Immature natural killer cell (primary cell): ENCODE results near the gene HDAC4. TPM values are rescaled to one million over a fixed set of nuclear protein-coding genes. Genes with fewer than 3 reads are reported as not detected.

Source experiments
- DNase-seq, 3 donors: peaks; one replicate each; pipeline ENCODE4 v3.0.0; 2022; ENCODE audit warnings: mixed read lengths in 1 of 3
- H3K27ac Mint-ChIP-seq, 6 donors: one replicate each; pipeline ENCODE4 v1.8.0; 2020; ENCODE audit warnings: mixed read lengths in 6 of 6, mild to moderate bottlenecking in 5 of 6, inconsistent platforms in 4 of 6, moderate library complexity in 3 of 6
- H3K27me3 Mint-ChIP-seq, 3 donors: one replicate each; pipeline ENCODE4 v1.8.0; 2020 to 2021; ENCODE audit warnings: low read depth in 3 of 3, mild to moderate bottlenecking in 3 of 3, mixed read lengths in 3 of 3, moderate library complexity in 3 of 3, inconsistent platforms in 1 of 3
- H3K36me3 Mint-ChIP-seq, 3 donors: one replicate each; pipeline ENCODE4 v1.8.0; 2020; ENCODE audit warnings: mixed read lengths in 3 of 3, inconsistent platforms in 2 of 3, mild to moderate bottlenecking in 2 of 3
- H3K4me1 Mint-ChIP-seq, 2 donors: one replicate each; pipeline ENCODE4 v1.8.0; 2020; ENCODE audit warnings: inconsistent platforms in 2 of 2, mild to moderate bottlenecking in 2 of 2, mixed read lengths in 2 of 2, moderate library complexity in 1 of 2
- H3K4me3 Mint-ChIP-seq, 5 donors: one replicate each; pipeline ENCODE4 v1.8.0; 2020; ENCODE audit warnings: mild to moderate bottlenecking in 5 of 5, mixed read lengths in 5 of 5, inconsistent platforms in 3 of 5, moderate library complexity in 3 of 5
- H3K9me3 Mint-ChIP-seq, 6 donors: one replicate each; pipeline ENCODE4 v1.8.0; 2020; ENCODE audit warnings: mild to moderate bottlenecking in 6 of 6, mixed read lengths in 6 of 6, inconsistent platforms in 4 of 6, moderate library complexity in 3 of 6
- polyA plus RNA-seq, 3 donors: library from polyadenylated mRNA; unstranded; fragments of 300-500 nt; fragmentation: Illumina TruSeq; gene quantifications; one replicate each; pipeline ENCODE4 v1.2.3, GENCODE V29; 2021

The HDAC4 gene
- polyA plus RNA-seq, 3 donors from 2014 or later, result 1.9 to 8.1 (median 5.1) TPM

GRCh38 chr2:239095460-239096081 lies 305.2 kb downstream of the HDAC4 start:
- DNase-seq, result no peak
- no peak overlapping the region for H3K4me3 Mint-ChIP-seq
- H3K36me3 Mint-ChIP-seq, result peaks cover 0 to 14% (median 11%) of the 10 kb centered on the region in 3 donors
- H3K27me3 Mint-ChIP-seq, result peaks cover 2 to 9% (median 8%) of the 10 kb centered on the region in 3 donors
- peaks cover 15% of the 10 kb centered on the region in 2 donors for H3K4me1 Mint-ChIP-seq
- no peak overlapping the region for H3K27ac Mint-ChIP-seq
- no peaks in the 10 kb centered on the region for H3K9me3 Mint-ChIP-seq

GRCh38 chr2:239094867-239095266 lies 306.0 kb downstream of the HDAC4 start:
- Mint-ChIP-seq H3K36me3 (peaks cover 0 to 8% (median 7%) of the 10 kb centered on the region in 3 donors), H3K4me1 (peaks cover 15% of the 10 kb centered on the region in 2 donors), H3K27ac (peak overlapping the region in 1 of 6 donors; percentile 49), H3K9me3 (no peaks in the 10 kb centered on the region), H3K27me3 (peaks cover 2 to 9% (median 4%) of the 10 kb centered on the region in 3 donors), H3K4me3 (no peak overlapping the region)
- DNase-seq, result no peak

GRCh38 chr2:239093952-239094351 lies 306.9 kb downstream of the HDAC4 start:
- Mint-ChIP-seq H3K4me1 (peaks cover 14% of the 10 kb centered on the region in 2 donors), H3K36me3 (peaks cover 1 to 7% (median 6%) of the 10 kb centered on the region in 3 donors), H3K27me3 (peaks cover 0 to 6% (median 2%) of the 10 kb centered on the region in 3 donors), H3K27ac (peak overlapping the region in 2 of 6 donors; percentile 28 to 44), H3K4me3 (no peak overlapping the region), H3K9me3 (no peaks in the 10 kb centered on the region)
- no peak for DNase-seq

GRCh38 chr2:239093542-239093941 lies 307.3 kb downstream of the HDAC4 start:
- peaks cover 3 to 6% (median 5%) of the 10 kb centered on the region in 3 donors for H3K36me3 Mint-ChIP-seq
- no peak overlapping the region for H3K27ac Mint-ChIP-seq
- no peak overlapping the region for H3K4me3 Mint-ChIP-seq
- peaks cover 0 to 3% (median 2%) of the 10 kb centered on the region in 3 donors for H3K27me3 Mint-ChIP-seq
- H3K9me3 Mint-ChIP-seq, result no peaks in the 10 kb centered on the region
- DNase-seq, result no peak
- H3K4me1 Mint-ChIP-seq, result peaks cover 10% of the 10 kb centered on the region in 2 donors

- Mint-ChIP-seq H3K4me3 (no peak overlapping the region), H3K27me3 (peaks cover 0 to 2% (median 0%) of the 10 kb centered on the region in 3 donors), H3K4me1 (peaks cover 2 to 3% of the 10 kb centered on the region in 2 donors), H3K27ac (no peak overlapping the region), H3K36me3 (peaks cover 0 to 10% (median 6%) of the 10 kb centered on the region in 3 donors), H3K9me3 (no peaks in the 10 kb centered on the region)
- no peak for DNase-seq
These were observed 308.1 kb downstream of the HDAC4 start for GRCh38 chr2:239092571-239093294.

- Mint-ChIP-seq H3K4me3 (no peak overlapping the region), H3K4me1 (peaks cover 0 to 1% of the 10 kb centered on the region in 2 donors), H3K27me3 (peaks cover 0 to 4% (median 0%) of the 10 kb centered on the region in 3 donors), H3K9me3 (no peaks in the 10 kb centered on the region), H3K36me3 (peaks cover 0 to 10% (median 9%) of the 10 kb centered on the region in 3 donors), H3K27ac (no peak overlapping the region)
- DNase-seq, result no peak
These were observed 310.9 kb downstream of the HDAC4 start for GRCh38 chr2:239089884-239090283.

GRCh38 chr2:239087046-239087710 lies 313.6 kb downstream of the HDAC4 start:
- DNase-seq, result no peak
- H3K27ac Mint-ChIP-seq, result peak overlapping the region in 2 of 6 donors; percentile 44 to 69
- peaks cover 2 to 6% (median 4%) of the 10 kb centered on the region in 3 donors for H3K27me3 Mint-ChIP-seq
- no peak overlapping the region for H3K4me3 Mint-ChIP-seq
- H3K4me1 Mint-ChIP-seq, result peaks cover 0 to 2% of the 10 kb centered on the region in 2 donors
- no peaks in the 10 kb centered on the region for H3K9me3 Mint-ChIP-seq
- H3K36me3 Mint-ChIP-seq, result peaks cover 0 to 18% (median 13%) of the 10 kb centered on the region in 3 donors

GRCh38 chr2:239086325-239087020 lies 314.3 kb downstream of the HDAC4 start:
- H3K27ac Mint-ChIP-seq, result peak overlapping the region in 1 of 6 donors; percentile 20

GRCh38 chr2:239085201-239085992 lies 315.4 kb downstream of the HDAC4 start:
- no peak overlapping the region for H3K4me3 Mint-ChIP-seq
- no peaks in the 10 kb centered on the region for H3K9me3 Mint-ChIP-seq
- no peak overlapping the region for H3K27ac Mint-ChIP-seq
- no peak for DNase-seq
- H3K27me3 Mint-ChIP-seq, result peaks cover 2 to 6% (median 4%) of the 10 kb centered on the region in 3 donors
- peaks cover 0 to 2% of the 10 kb centered on the region in 2 donors for H3K4me1 Mint-ChIP-seq
- H3K36me3 Mint-ChIP-seq, result peaks cover 0 to 24% (median 15%) of the 10 kb centered on the region in 3 donors

More at GRCh38 chr2:239086325-239087020, 314.3 kb downstream of the HDAC4 start:
- no peak for DNase-seq
- no peaks in the 10 kb centered on the region for H3K9me3 Mint-ChIP-seq
- peaks cover 2 to 6% (median 4%) of the 10 kb centered on the region in 3 donors for H3K27me3 Mint-ChIP-seq
- peak overlapping the region in 1 of 5 donors; percentile 33 for H3K4me3 Mint-ChIP-seq
- peaks cover 0 to 2% of the 10 kb centered on the region in 2 donors for H3K4me1 Mint-ChIP-seq
- peaks cover 0 to 18% (median 13%) of the 10 kb centered on the region in 3 donors for H3K36me3 Mint-ChIP-seq

- no peak for DNase-seq
- Mint-ChIP-seq H3K9me3 (no peaks in the 10 kb centered on the region), H3K27ac (peak overlapping the region in 1 of 6 donors; percentile 1), H3K27me3 (peaks cover 2 to 8% (median 4%) of the 10 kb centered on the region in 3 donors), H3K36me3 (peaks cover 7 to 36% (median 24%) of the 10 kb centered on the region in 3 donors), H3K4me1 (peaks cover 0 to 2% of the 10 kb centered on the region in 2 donors), H3K4me3 (no peak overlapping the region)
These were observed 316.8 kb downstream of the HDAC4 start for GRCh38 chr2:239084007-239084406.

- Mint-ChIP-seq H3K27me3 (peaks cover 2 to 7% (median 4%) of the 10 kb centered on the region in 3 donors), H3K36me3 (peaks cover 7 to 32% (median 20%) of the 10 kb centered on the region in 3 donors), H3K27ac (no peak overlapping the region), H3K4me3 (no peak overlapping the region), H3K9me3 (no peaks in the 10 kb centered on the region), H3K4me1 (peaks cover 0 to 2% of the 10 kb centered on the region in 2 donors)
- DNase-seq, result no peak
These were observed 318.4 kb downstream of the HDAC4 start for GRCh38 chr2:239082425-239082824.

- DNase-seq, result no peak
- no peaks in the 10 kb centered on the region for H3K9me3 Mint-ChIP-seq
- H3K27ac Mint-ChIP-seq, result no peak overlapping the region
- no peak overlapping the region for H3K4me3 Mint-ChIP-seq
- H3K36me3 Mint-ChIP-seq, result peaks cover 7 to 34% (median 21%) of the 10 kb centered on the region in 3 donors
- H3K4me1 Mint-ChIP-seq, result peaks cover 0 to 2% of the 10 kb centered on the region in 2 donors
- H3K27me3 Mint-ChIP-seq, result peaks cover 2 to 6% (median 4%) of the 10 kb centered on the region in 3 donors
These were observed 319.2 kb downstream of the HDAC4 start for GRCh38 chr2:239081622-239082021.
